ENCODE data around the gene MCL1.
"Not testable (repeated sequence)": the region's sequence is repeated elsewhere in the genome, so short reads cannot be mapped to it uniquely, and the experiment has no call there.

MCL1 gene

DNA sequence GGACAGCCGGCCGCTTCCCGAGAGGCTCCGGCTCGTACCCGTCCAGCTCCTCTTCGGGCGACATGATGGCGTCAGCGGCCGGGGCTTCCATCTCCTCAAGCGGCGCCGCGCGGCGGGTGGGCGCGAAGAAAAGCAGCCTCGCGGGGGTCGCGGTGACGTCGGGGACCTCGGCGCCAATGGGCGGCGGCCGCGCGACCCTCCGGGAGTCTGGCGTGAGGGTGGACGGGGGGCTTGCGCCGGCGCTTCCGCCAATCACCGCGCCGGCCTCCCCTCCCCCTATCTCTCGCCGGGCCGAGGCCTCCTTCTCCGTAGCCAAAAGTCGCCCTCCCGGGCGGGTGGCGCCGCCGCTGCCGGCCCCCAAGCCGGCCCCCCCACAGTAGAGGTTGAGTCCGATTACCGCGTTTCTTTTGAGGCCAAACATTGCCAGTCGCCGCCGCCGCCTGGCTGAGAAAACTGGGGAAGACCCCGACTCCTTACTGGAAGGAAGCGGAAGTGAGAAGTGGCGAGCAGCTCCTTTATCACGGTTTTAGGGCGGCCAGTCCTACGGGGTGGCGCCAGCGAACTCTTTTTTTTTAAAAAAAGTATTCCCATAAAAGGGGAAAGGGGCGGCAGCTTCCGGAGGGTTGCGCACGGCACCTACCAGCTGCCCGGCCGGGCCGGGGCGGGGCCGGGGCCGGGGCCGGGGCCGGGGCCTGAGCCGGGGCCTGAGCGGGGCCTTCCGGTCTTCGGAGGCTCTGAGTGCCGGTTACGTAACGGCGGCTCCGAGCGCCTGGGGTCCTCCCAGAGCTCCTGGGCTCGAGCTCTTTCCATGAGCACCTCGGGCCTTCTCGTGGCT lies at the start of gene MCL1:
MCL1 (minus strand) TSS at position 501 of the 835 bp plus-strand sequence; CDS start at position 421, 80 bp downstream.
- in situ Hi-C loops (cut with HindIII; ENCODE audit: low pct_ligation_motif_present, low pct_unique_long_range_greater_than_20kb, low sequenced_read_pairs), result no loop called here
- peak; percentile 98 for DNase-seq

DNA sequence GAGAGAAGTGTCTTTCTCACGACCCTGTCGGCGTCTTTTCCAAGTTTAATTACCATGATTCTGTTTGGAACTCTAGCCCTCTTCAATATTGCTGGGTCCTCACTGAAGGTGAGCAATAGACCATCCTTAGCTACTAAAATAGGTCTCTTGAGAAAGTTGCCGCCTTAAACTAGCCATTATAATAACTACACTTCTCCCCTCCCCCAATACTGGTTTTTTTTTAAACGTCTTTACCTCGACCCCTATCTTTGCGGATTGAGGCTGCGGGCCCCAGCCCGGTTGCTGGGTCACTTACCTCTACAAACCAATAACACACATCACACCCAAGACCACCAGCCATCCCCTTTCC lies 49.3 kb upstream of the MCL1 start:
- no peak for DNase-seq
- in situ Hi-C loops (cut with HindIII; ENCODE audit: low pct_ligation_motif_present, low pct_unique_long_range_greater_than_20kb, low sequenced_read_pairs), result no loop called here

DNA sequence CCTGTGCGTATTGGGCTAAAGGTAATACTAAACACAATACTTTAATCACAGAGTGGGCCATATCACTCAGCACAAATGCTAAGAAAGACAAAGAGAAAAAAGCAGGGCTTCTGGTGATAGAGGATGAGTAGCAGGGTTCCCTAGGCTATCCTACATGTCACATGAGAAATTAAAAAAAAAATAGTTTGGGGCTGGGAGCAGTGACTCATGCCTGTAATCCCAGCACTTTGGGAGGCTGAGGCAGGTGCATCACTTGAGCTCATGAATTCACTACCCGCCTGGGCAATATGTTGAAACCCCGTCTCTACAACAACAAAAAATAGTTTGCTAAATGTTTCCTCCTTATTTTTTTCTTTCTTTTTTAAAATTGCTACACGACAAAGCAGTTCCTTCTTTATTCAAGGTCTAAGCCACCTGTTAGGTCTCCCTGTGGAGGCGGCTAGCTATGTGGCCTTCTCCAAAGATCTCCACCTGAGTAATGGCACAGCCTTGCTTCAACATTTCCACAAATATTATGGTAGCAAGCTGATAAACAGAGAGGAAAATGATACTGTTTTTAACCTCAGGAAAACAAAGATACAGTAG lies 48.5 kb upstream of the MCL1 start:
- DNase-seq, result no peak
- in situ Hi-C loops (cut with HindIII; ENCODE audit: low pct_ligation_motif_present, low pct_unique_long_range_greater_than_20kb, low sequenced_read_pairs), result no loop called here

DNA sequence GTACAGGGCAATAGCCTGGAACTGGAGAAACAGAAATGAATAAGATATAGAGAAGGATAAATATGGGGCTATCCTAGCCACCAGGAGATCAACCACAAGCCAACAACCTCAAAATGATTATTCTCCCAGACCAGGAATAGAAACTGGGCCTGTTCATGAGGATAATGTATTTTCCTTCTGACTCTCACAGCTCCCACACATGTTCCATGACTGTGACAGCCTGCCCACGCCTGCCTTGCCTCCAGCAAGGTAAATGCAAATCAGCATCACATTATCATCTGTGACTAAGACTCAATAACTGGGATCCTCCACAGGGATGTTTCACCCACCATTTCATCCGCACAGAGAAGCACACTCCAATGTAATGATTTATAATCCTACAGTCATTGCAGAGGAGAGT lies 46.7 kb upstream of the MCL1 start:
- in situ Hi-C loops (cut with HindIII; ENCODE audit: low pct_ligation_motif_present, low pct_unique_long_range_greater_than_20kb, low sequenced_read_pairs), result no loop called here
- no peak for DNase-seq

DNA sequence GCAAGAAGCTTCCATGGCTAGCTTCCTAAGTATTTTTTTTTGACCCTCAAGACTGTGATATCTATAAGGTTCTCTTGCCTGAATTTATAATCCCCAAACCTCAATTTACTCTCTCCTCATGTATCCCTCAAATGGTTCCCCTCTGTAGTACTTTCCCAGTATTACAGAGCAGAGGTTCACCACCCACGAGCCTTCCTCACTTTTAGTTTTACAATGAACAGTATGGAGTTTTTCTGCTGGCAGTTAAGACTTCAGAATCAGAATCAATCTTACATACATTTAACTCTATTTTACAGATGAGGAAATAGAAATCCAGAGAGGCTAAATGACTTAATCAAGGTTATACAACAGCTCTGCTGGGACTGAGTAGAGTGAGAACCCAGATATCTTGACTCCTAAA lies 45.1 kb upstream of the MCL1 start:
- DNase-seq; in situ Hi-C loops (cut with HindIII; ENCODE audit: low pct_ligation_motif_present, low pct_unique_long_range_greater_than_20kb, low sequenced_read_pairs): not testable (repeated sequence)

DNA sequence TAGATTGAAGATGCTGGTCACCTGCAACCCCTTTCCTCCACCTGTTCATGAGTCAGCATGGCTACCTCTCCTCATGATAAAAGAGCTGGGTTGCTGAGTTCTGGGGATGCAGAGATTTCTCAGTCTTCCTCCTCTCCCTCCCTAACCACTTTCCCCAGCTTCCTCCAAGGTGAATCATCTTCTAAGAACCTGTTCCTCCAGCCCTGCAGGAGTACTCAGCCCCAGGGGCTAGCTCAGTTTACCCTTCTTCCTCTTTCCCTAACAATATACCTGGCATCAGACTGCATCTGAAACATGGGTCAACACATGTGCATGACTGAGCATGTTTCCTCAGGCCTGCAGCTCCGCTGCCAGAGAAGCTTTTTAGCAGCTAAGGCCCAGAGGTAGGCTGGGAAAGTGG lies 44.7 kb upstream of the MCL1 start:
- DNase-seq; in situ Hi-C loops (cut with HindIII; ENCODE audit: low pct_ligation_motif_present, low pct_unique_long_range_greater_than_20kb, low sequenced_read_pairs): not testable (repeated sequence)

DNA sequence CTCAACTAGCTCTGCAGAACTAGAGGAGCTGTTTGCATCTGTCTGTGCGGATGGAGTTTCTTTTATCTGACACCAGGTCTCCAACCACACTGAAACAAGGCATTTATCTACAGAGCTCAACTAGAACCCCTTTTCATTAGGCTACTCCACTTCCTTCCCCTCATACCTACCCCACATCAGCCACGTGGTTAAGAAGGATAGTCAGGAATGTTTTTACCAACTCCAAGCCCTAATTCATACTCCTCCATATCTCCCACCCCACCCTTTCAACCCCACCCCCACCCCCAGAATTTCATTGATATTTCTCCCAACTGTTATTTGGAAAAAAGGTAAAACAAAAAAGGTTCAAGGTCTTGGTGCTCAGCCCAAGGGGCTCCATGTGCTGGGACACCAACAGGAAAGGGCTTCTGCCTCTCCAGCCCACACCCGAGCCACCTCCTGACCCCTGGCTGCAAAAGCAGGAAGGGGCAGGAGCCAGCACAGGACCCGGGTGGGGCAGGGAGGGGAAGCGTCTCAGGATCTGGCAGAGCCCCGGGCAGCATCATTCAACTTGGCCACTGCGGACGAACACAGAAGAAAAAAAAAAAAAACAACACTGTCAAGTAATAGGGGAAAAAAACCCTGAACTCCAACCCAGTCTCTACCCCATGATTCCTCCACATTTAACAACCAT lies 43.0 kb upstream of the MCL1 start:
- in situ Hi-C loops (cut with HindIII; ENCODE audit: low pct_ligation_motif_present, low pct_unique_long_range_greater_than_20kb, low sequenced_read_pairs), result no loop called here
- no peak for DNase-seq

DNA sequence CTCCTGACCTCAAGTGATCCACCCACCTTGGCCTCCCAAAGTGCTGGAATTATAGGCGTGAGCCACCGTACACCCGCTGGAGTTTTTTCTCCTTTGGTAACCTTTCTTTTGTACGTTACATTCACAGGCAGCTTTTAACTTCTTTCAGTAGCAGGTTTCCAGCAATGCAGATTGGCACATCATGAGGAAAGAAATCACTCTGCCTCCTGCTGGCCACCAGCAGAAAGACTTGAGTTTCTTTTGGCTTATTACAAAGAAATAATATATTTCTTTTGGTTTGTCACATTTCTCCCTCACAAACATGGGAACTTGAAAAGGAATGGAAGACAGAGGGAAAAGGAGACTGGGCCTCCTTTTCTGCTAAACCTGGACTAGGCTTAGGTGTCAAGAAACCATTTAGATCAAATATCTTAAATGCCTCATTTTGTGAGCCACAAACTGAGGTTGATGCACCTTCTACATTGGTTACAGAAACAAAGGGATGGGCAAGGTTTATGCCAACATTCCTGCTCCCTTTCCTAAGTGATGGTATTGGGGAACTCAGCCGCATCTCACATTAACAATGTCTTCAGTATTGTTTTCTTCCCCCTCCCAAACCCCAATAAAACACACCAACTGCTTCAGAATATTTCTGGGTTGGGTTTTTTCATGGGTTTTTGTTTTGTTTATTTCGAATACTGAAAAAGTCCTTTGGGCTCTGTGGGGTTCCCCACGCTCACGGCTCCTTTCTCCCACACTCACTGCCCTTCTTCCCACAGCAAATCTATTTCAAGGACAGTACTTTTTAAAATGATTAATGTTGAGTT lies 42.3 kb upstream of the MCL1 start:
- in situ Hi-C loops (cut with HindIII; ENCODE audit: low pct_ligation_motif_present, low pct_unique_long_range_greater_than_20kb, low sequenced_read_pairs), result no loop called here
- peak; percentile 70 for DNase-seq

DNA sequence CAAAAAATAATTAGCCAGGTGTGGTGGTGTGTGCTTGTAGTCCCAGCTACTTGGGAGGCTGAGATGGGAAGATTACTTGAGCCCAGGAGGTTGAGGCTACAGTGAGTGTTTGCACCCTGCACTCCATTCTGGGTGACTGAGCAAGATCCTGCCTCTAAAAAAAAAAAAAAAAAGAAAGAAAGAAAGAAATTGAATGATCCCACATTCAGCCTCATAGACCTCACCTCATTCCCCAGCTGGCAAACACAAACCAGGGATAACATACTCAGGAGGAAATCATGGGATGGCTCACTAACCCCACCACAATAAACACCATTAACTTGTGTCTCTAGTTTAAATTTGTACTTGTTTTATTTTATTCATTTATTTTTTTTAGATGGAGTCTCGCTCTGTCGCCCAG lies 41.5 kb upstream of the MCL1 start:
- no peak for DNase-seq
- in situ Hi-C loops (cut with HindIII; ENCODE audit: low pct_ligation_motif_present, low pct_unique_long_range_greater_than_20kb, low sequenced_read_pairs), result no loop called here

DNA sequence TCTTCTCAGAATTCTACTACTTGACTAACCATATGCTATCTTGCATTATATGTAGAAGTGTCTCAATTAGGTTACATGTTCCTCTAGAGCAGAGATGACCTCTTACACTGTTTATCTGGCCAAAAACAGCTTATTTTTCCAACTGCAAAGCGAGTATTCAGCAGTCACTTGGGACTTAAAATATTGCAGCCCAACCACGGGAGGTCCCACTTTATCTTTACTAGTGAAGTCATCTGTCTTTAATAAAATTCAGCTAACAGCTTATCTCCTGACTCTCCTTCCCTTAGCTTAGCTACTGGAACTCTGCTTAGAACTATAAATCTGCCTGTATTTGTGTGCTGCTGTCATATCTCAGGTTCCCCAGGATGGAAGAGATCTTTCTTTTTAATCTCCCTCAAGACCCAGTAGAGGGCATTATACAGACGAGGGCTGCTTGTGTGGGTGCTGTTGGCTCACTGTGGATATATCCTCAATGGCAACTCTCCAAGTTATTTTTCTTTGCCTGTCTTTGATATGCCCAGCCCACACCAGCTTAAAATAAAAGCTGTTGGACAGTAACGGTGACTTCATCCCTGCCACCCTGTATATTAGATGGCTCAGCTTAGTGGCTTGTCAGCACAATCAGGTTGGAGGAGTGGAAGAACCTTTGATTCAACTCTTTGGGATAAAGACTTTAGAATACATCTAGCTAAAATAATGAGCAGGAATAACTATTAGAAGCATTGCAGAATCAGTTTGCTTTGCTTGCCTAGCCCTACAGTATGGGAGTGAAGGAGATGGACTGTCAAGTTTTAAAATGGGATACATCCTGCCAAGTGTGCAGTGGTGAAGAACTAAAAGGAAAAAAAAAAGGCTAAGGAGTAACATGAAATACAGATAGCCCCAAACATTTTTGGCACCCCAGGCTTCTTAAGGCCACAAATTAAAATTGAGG lies 40.4 kb upstream of the MCL1 start:
- DNase-seq, result peak; percentile 74
- in situ Hi-C loops (cut with HindIII; ENCODE audit: low pct_ligation_motif_present, low pct_unique_long_range_greater_than_20kb, low sequenced_read_pairs), result no loop called here

DNA sequence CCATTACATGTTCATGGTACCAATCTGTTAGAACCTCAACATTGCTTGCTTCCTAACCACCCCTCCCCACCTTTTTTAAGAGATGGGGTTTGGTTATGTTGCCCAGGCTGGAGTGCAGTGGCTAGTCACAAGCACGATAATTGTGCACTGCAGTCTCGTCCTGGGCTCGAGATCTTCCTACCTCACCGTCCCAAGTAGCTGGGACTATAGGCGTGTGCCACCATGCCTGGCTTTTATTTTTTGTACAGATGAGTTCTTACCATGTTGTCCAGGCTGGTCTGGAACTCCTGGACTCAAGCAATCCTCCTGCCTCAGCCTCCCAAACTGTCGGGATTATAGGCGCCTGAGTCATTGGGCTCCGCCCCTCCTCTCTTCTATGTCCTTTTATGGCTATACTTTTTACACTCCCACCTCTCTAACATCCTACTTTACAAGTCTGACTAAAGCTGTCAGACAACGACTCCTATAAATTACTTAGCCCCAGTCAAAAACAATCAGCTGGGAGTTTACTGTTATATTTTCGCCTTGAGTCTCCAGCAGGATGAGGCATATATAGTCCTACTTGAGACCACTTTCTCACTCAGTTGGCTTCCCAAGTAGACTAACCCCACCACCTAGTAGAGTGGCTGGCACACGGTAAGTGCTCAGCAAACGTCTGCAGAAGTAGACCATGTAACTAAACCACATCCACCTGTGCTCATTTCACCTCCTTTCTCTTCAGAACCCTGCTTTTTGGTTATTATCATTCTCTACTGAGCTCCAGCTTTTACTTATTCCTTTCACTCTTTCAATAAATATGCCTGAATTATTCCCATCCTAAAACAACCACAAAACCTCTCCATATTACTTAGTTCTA lies 36.2 kb upstream of the MCL1 start:
- in situ Hi-C loops (cut with HindIII; ENCODE audit: low pct_ligation_motif_present, low pct_unique_long_range_greater_than_20kb, low sequenced_read_pairs), result no loop called here
- no peak for DNase-seq

DNA sequence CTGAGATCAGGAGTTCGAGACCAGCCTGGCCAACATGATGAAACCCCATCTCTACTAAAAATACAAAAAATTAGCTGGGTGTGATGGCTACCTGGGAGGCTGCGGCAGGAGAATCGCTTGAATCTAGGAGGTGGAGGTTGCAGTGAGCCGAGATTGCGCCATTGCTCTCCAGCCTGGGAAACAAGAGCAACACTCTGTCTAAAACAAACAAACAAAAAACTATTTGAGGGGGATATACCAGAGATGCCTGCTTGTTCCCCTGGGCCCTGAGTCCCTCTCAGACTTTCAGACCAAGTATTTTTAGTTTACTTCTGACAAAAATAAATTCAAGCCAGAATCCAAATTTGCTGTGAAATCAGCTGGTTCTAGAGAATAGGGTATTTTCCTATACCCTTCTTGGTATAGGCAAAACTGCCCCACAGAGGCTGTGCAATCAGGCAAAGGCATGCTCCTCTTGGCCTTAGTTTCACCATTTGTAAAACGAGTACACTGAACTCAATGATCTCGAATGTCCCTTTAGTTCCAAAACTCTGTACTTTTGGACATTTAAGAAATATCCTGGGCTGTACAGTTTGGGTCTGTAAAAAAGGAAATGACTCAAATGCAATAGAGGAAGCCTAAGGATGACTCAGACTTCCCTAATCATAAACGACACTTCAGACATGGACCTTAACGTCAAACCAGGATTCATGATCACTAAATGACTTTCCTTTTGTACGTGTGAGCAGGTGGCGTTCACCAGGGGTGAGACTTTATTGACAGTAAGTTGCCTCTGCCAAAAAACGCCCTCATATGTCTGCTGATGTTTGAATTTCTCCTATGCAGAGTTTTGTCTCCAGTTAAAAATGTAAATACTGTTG lies 33.9 kb upstream of the MCL1 start:
- DNase-seq, result peak; percentile 77
- in situ Hi-C loops (cut with HindIII; ENCODE audit: low pct_ligation_motif_present, low pct_unique_long_range_greater_than_20kb, low sequenced_read_pairs), result no loop called here

DNA sequence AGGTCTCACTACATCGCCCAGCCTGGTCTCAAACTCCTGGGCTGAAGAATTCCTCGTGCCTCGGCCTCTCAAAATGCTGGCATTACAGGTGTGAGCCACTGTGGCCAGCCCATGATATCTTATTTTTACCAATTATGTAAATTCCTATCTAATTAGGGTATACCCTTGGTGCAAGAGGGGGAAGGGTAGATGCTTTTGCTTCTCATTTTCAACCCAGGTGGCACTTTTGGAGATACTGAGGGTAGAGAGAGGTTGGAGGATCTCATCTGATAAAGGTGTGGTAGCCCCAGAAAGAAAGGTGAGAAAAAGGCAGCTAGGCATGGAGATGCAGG lies 32.6 kb upstream of the MCL1 start:
- in situ Hi-C loops (cut with HindIII; ENCODE audit: low pct_ligation_motif_present, low pct_unique_long_range_greater_than_20kb, low sequenced_read_pairs), result no loop called here
- no peak for DNase-seq

DNA sequence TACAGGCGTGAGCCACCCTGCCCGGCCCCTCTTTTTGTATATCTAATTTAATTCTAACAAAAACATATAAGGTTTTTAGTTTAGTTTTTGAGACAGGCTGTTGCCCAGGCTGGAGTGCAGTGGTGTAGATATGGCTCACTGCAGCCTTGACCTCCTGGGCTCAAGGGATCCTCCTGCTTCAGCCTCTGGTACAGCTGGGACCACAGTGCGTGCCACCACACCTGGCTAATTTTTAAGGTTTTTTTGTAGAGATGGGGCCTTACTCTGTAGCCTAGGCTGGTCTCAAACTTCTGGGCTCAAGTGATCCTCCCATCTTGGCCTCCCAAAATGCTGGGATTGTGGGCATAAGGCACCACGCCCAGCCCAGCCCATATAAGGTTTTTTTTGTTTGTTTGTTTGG lies 31.2 kb upstream of the MCL1 start:
- in situ Hi-C loops (cut with HindIII; ENCODE audit: low pct_ligation_motif_present, low pct_unique_long_range_greater_than_20kb, low sequenced_read_pairs), result no loop called here
- DNase-seq, result no peak

DNA sequence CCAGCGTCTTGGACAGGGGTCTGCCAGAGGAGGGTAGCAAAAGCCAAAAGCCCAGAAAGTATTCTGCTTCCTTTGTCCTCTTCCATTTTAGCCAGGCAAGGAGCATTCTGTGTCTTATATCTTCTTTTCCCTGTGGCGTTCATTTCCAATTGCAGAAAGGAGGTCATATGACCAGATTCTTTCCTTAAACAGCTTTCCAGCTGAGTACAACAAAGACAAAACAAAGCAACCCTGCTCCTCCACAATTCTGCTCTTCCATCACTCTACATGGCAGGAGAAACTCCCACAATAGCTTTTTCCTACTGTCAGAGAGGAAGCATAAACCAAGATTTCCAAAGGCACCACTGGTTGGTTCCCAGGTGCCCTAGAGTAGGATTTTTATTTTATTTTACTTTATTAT lies 30.3 kb upstream of the MCL1 start:
- in situ Hi-C loops (cut with HindIII; ENCODE audit: low pct_ligation_motif_present, low pct_unique_long_range_greater_than_20kb, low sequenced_read_pairs), result no loop called here
- no peak for DNase-seq

DNA sequence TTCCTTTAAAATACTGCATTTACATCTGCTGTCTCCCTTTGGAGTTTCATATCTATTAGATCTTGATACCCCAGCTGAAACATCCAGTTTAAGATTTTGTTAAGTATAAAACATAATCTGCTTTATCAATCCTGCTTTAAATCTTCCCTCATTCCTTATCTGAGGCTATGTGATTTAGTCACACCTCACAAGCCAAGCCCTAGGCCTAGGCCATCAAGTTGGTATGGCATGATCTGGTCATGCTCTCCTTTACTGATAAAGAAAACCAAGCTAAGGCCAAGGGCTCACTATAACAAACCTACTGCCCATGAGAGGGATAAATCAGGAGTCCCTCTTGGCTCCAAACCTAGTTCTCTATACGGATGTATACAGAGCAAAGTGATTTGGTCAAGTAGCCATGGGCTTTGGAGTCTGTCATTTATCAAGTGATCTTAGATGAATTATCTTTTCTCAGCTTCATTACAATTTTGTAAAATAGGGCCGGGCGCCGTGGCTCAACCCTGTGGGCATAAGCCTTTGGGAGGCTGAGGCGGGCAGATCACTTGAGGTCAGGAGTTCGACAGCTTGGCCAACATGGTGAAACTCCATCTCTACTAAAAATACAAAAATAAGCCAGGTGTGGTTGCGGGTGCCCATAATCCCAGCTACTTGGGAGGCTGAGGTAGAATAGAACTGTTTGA lies 27.2 kb upstream of the MCL1 start:
- in situ Hi-C loops (cut with HindIII; ENCODE audit: low pct_ligation_motif_present, low pct_unique_long_range_greater_than_20kb, low sequenced_read_pairs), result no loop called here
- no peak for DNase-seq
